ENCODE results near the gene ZNF512B. TPM values are rescaled to one million over a fixed set of nuclear protein-coding genes. Genes with fewer than 3 reads are reported as not detected.

Gene ZNF512B
- total RNA-seq, 1 donor from 2014 or later: 5.2 TPM

GRCh38 chr20:63913768-63914167 lies 56.0 kb downstream of the ZNF512B start:
- DNase-seq (ENCODE audit: low read depth): no peak
- H3K4me3 ChIP-seq (ENCODE audit: low read depth, low read length): no peak overlapping the region
- no peak for TF ChIP-seq CTCF (conservative IDR thresholded peaks at IDR 0.05; ENCODE audit: low read depth, low read length)

DNA sequence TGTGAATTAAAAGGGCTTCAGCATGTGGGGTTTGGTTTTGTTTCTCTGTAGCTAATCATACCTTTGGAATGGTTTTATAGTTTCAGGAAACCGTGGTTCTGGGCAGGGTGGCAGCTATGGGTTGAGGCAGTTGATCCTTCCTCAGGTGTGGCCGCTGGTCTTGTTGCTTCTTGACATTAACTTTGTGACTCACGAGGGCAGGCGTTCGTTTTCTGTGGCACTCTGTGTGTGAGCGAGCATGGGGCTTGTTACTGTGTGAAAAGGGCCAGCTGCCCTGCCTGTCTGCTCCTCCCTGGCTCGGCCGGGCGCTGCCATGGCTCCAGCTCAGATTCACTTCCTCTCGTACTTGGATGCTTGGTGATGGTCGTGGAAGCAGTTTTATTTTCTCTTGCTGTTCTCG lies 58.6 kb downstream of the ZNF512B start:
- H3K4me3 ChIP-seq (ENCODE audit: low read depth, low read length): no peak overlapping the region
- DNase-seq (ENCODE audit: low read depth): no peak
- TF ChIP-seq CTCF (conservative IDR thresholded peaks at IDR 0.05; ENCODE audit: low read depth, low read length): no peak

DNA sequence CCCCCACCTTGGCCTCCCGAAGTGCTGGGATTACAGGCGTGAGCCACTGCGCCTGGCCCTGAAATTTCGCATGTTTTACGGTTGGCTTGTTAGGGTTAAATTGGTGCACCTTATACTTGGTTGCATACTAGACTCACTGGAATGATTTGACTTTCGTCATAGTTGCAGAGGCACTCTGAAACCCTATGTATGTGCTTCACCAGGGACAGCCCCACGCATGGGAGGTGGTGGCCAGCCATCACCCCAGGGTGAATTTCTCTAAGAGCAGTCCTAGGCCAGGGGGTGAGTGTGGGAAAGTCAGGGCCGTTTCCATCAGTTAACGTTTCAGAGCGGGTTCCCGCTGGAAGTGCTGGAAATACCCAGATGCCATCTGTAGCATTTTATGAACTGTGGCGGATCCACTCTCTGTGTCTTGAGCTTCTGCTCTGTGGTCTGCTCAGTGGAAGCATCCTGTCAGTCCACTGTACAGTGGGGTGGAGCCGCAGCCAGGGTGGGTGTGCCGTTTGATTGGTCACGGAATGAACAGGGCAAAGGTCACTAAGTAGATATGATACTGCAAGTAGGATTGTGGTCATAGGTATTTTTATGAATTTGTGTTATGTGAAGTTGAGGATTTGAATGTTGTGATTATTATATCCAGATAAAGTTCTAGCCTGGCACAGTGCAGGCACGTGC lies 61.6 kb downstream of the ZNF512B start:
- H3K4me3 ChIP-seq (ENCODE audit: low read depth, low read length): no peak overlapping the region
- no peak for TF ChIP-seq CTCF (conservative IDR thresholded peaks at IDR 0.05; ENCODE audit: low read depth, low read length)
- no peak for DNase-seq (ENCODE audit: low read depth)

Other genes starting within 250 kb of the ZNF512B start
- 6.5 and 19.1 TPM in 2 replicates for gene LIME1, start 233.3 kb downstream of the ZNF512B start, total RNA-seq
- 91.5 and 91.9 TPM in 2 replicates for gene SLC2A4RG, start 230.2 kb downstream of the ZNF512B start, total RNA-seq
- 0.58 and 0.72 TPM in 2 replicates for gene ZBTB46, start 138.7 kb downstream of the ZNF512B start, total RNA-seq
- not detected in 2 replicates for gene ABHD16B, start 108.4 kb downstream of the ZNF512B start, total RNA-seq
- 112 and 128 TPM in 2 replicates for gene TPD52L2, start 104.7 kb downstream of the ZNF512B start, total RNA-seq
- 46.1 and 46.4 TPM in 2 replicates for gene DNAJC5, start 74.8 kb downstream of the ZNF512B start, total RNA-seq
- gene UCKL1, start 13.5 kb downstream of the ZNF512B start, total RNA-seq: 16.2 and 35.7 TPM in 2 replicates
- gene SAMD10, start 9.7 kb upstream of the ZNF512B start, total RNA-seq: 9.5 and 10.8 TPM in 2 replicates
- gene PRPF6, start 11.2 kb upstream of the ZNF512B start, total RNA-seq: 56.6 and 62.4 TPM in 2 replicates
- under 0.01 TPM in 1 of 2 replicates, not detected in the other for gene C20orf204, start 66.3 kb upstream of the ZNF512B start, total RNA-seq
- gene SOX18, start 79.7 kb upstream of the ZNF512B start, total RNA-seq: not detected in 2 replicates
- 11.9 and 14.6 TPM in 2 replicates for gene TCEA2, start 93.3 kb upstream of the ZNF512B start, total RNA-seq
- 19.7 and 21.8 TPM in 2 replicates for gene RGS19, start 109.6 kb upstream of the ZNF512B start, total RNA-seq
- gene OPRL1, start 110.2 kb upstream of the ZNF512B start, total RNA-seq: 0.06 and 0.36 TPM in 2 replicates
- gene LKAAEAR1, start 114.5 kb upstream of the ZNF512B start, total RNA-seq: not detected in 2 replicates
- gene NPBWR2, start 137.6 kb upstream of the ZNF512B start, total RNA-seq: not detected in 2 replicates
- gene MYT1, start 194.5 kb upstream of the ZNF512B start, total RNA-seq: not detected in 2 replicates

Measured in epithelial cell of proximal tubule (primary cell).